Prostate gland (tissue), 2 donors: ENCODE results near the gene VPS13D. TPM values are rescaled to one million over a fixed set of nuclear protein-coding genes. Genes with fewer than 3 reads are reported as not detected.

Experiments
- DNase-seq: peaks from one replicate; pipeline ENCODE4 v3.0.0-alpha.2; 2019; ENCODE audit warnings: low spot score
- H3K27ac ChIP-seq, 2 donors: fragments of 200-600 bp; sonication (generic); 2 replicates each; pipeline ENCODE4 v1.5.1; 2017 to 2019
- H3K27me3 ChIP-seq: fragments of 200-600 bp; sonication (generic); replicated peaks from 2 replicates; pipeline ENCODE4 v1.5.1; 2019; ENCODE audit not compliant: insufficient read depth
- H3K36me3 ChIP-seq, 2 donors: fragments of 200-600 bp; sonication (generic); 1 replicate in 1 of 2; 2 replicates in 1 of 2; pipeline versions ENCODE4 v1.5.1 to v1.8.1; 2017 to 2019
- H3K4me1 ChIP-seq: fragments of 200-600 bp; sonication (generic); replicated peaks from 2 replicates; pipeline ENCODE4 v1.5.1; 2019
- H3K4me3 ChIP-seq, 2 donors: fragments of 200-600 bp; sonication (generic); 2 replicates each; pipeline ENCODE4 v1.5.1; 2017 to 2019
- H3K9me3 ChIP-seq: fragments of 200-600 bp; sonication (generic); 2 replicates; pipeline ENCODE4 v1.5.1; 2017
- POLR2A ChIP-seq: fragments of 450-650 bp; IDR thresholded peaks from one replicate; pipeline ENCODE4 v1.6.1; 2016; ENCODE audit warnings: antibody characterized with exemption, mild to moderate bottlenecking
- POLR2AphosphoS5 ChIP-seq: sonication (generic); formaldehyde crosslinking; IDR thresholded peaks from one replicate; pipeline ENCODE4 v1.6.1; 2017; ENCODE audit warnings: antibody characterized with exemption
- WGBS: methylation state at CpG from one replicate; pipeline ENCODE4 v1.1.5; 2018; 5-methylcytosine and 5-hydroxymethylcytosine counted together
- intact Hi-C: fragments of 100-400 bp; cut with DNase I; formaldehyde crosslinking; loops from one replicate; pipeline ENCODE4 v1.14.2; 2022
- total RNA-seq, 2 donors: library from RNA; depleted of rRNA; stranded (reverse); fragments of >200 nt; gene quantifications; one replicate each; pipeline ENCODE4 v1.1.0, GENCODE V29; 2016
- TF ChIP-seq, protein P1 (sequence below), 4 experiments: fragments of 200-600 bp in 2 of 4; fragments of 450-650 bp in 2 of 4; sonication (generic) in 2 of 4; IDR thresholded peaks; 1 replicate in 3 of 4; 2 replicates in 1 of 4; pipeline ENCODE4 v1.5.1; 2016 to 2019; ENCODE audit warnings: antibody characterized with exemption in 4 of 4, mild to moderate bottlenecking in 2 of 4, moderate library complexity in 2 of 4

Gene VPS13D
- total RNA-seq, 2 donors from 2014 or later, result 60.7 to 80.8 TPM

DNA sequence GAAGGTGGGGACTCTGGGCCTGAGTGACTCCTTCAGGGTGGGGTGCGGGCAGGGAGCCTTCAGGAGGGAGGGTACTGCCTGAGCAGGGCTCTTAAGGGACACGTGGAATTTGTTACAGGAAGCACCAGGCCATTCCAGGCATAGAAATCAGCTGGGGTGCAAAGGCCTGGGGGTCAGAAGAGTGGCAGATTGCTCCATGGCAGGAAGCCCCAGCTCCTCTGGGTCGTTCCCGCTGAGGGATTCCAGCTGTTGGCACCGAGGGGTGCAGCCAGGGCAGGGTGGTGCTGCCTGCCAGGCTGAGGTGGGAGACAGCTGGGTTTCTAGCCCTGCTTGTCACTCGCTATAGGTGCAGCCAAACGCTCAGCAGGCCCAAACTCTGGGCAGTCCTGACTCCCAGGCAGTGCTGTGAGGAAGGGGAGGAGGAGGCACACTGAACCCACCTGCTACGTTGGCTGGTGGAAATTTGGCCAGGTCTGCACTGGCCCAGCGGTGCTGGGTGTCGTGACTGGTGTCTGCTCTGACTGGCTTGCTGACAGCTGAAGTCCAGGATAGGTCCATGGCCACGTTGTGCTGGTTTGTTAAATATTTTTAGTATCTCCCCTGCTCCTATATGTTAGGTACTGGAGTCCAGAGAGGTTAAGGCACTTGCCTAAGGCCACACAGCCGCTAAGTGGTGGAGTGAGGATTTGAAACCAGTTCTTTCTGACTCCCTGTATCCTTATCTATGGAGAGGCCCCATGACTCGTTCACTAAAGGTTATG is 43.7 kb upstream of the VPS13D start:
- DNase-seq, result no peak
- H3K36me3 ChIP-seq, result no peaks in the 10 kb centered on the region

DNA sequence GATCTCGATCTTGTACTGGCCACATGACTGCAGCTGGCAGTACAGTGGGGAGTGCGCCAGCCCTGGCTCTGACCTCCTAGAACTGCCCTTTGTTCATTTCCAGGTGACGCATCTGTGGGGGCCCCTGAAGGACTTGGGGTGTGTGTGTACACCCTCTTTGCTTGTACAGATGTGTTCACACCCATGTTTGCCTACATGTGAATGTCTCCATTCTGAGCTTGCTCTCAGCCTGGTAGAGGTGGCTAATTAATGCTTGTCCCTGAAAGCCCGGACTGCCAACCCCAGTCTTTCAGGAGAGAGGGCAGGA is 43.2 kb upstream of the VPS13D start:
- DNase-seq, result no peak
- H3K4me3 ChIP-seq, result no peak overlapping the region
- TF ChIP-seq POLR2AphosphoS5, result no peak
- TF ChIP-seq, protein P1, sequence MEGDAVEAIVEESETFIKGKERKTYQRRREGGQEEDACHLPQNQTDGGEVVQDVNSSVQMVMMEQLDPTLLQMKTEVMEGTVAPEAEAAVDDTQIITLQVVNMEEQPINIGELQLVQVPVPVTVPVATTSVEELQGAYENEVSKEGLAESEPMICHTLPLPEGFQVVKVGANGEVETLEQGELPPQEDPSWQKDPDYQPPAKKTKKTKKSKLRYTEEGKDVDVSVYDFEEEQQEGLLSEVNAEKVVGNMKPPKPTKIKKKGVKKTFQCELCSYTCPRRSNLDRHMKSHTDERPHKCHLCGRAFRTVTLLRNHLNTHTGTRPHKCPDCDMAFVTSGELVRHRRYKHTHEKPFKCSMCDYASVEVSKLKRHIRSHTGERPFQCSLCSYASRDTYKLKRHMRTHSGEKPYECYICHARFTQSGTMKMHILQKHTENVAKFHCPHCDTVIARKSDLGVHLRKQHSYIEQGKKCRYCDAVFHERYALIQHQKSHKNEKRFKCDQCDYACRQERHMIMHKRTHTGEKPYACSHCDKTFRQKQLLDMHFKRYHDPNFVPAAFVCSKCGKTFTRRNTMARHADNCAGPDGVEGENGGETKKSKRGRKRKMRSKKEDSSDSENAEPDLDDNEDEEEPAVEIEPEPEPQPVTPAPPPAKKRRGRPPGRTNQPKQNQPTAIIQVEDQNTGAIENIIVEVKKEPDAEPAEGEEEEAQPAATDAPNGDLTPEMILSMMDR (IDR thresholded peaks at IDR 0.05), result no peak
- TF ChIP-seq POLR2A, result no peak
- 75% methylated on average over 4 of the region's 4 CpGs for WGBS
- H3K36me3 ChIP-seq, result no peaks in the 10 kb centered on the region
- H3K4me1 ChIP-seq, result no peaks in the 10 kb centered on the region
- no peaks in the 10 kb centered on the region for H3K9me3 ChIP-seq
- H3K27ac ChIP-seq, result no peak overlapping the region
- intact Hi-C loops, result no loop called here
- no peaks in the 10 kb centered on the region for H3K27me3 ChIP-seq

More for the DNA sequence above, 43.7 kb upstream of the VPS13D start:
- H3K27me3 ChIP-seq, result no peaks in the 10 kb centered on the region
- TF ChIP-seq POLR2A (no peak), POLR2AphosphoS5 (no peak)
- TF ChIP-seq, protein P1 (IDR thresholded peaks at IDR 0.05), result no peak
- no peaks in the 10 kb centered on the region for H3K4me1 ChIP-seq
- WGBS, result 61% methylated on average over 12 of the region's 13 CpGs
- intact Hi-C loops, result no loop called here
- H3K4me3 ChIP-seq, result no peak overlapping the region
- H3K27ac ChIP-seq, result peak overlapping the region; percentile 16 to 69
- H3K9me3 ChIP-seq, result no peaks in the 10 kb centered on the region

DNA sequence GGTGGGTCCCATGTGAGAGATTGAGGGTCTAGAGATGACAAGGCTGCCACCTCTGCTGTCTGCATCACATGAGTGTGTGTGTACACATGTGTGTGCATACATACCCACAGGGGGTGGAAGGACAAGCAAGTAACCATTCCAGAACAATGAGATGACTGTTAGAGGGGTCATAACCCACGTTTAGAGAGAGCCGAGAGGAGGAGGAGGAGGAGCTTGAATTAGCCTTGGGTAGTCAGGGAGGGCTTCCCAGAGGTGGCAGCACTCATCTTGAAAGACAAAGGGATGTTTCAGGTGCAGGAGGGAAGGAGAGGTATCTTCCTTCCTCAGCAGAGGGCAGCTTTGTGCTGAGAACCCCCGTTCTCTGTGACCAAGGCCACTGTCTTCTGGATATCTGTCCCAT is 41.7 kb upstream of the VPS13D start:
- H3K4me1 ChIP-seq, result no peaks in the 10 kb centered on the region

DNA sequence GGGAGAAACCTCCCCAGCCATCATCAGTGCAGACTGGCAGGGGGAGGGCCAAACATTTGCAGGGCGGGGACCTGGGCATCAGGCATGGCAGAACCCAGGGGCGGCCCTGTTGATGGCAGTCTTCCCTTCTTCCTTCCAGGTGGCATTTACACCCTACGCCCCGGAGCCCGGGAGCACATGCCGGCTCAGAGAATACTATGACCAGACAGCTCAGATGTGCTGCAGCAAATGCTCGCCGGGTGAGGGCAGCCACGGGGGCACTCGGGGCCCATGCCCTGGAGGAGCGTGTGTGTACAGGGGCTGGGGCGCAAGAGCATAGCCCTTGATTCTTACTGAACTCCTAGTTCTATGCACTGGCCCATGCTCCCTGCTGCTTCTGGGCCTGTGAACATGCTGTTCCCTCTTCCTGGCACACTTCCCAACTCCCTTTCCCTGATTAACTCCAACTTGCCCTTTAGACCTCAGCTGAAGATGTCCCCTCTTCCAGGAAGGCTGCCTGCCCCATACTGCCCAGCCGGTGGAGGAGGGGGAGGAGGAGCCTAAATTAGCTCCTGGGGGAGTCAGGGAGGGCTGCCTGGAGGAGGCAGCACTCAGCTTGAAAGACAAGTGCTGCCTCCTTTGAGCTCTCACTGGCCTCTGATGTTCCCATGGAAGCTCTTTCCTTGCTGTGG is 41.0 kb upstream of the VPS13D start:
- TF ChIP-seq POLR2AphosphoS5, result no peak
- no peak for TF ChIP-seq POLR2A
- TF ChIP-seq, protein P1 (IDR thresholded peaks at IDR 0.05), result no peak
- intact Hi-C loops, result no loop called here
- Histone ChIP-seq H3K4me1 (no peaks in the 10 kb centered on the region), H3K36me3 (no peaks in the 10 kb centered on the region), H3K27me3 (no peaks in the 10 kb centered on the region), H3K27ac (no peak overlapping the region), H3K4me3 (no peak overlapping the region), H3K9me3 (no peaks in the 10 kb centered on the region)
- DNase-seq, result no peak
- WGBS, result 52% methylated on average over 13 of the region's 13 CpGs

More for the DNA sequence above, 41.7 kb upstream of the VPS13D start:
- Histone ChIP-seq H3K27me3 (no peaks in the 10 kb centered on the region), H3K4me3 (no peak overlapping the region), H3K36me3 (no peaks in the 10 kb centered on the region), H3K9me3 (no peaks in the 10 kb centered on the region), H3K27ac (no peak overlapping the region)
- WGBS, result 45% methylated on average over 3 of the region's 3 CpGs
- TF ChIP-seq, protein P1 (IDR thresholded peaks at IDR 0.05), result no peak
- TF ChIP-seq POLR2AphosphoS5, result no peak
- no peak for TF ChIP-seq POLR2A
- intact Hi-C loops, result no loop called here
- DNase-seq, result no peak

DNA sequence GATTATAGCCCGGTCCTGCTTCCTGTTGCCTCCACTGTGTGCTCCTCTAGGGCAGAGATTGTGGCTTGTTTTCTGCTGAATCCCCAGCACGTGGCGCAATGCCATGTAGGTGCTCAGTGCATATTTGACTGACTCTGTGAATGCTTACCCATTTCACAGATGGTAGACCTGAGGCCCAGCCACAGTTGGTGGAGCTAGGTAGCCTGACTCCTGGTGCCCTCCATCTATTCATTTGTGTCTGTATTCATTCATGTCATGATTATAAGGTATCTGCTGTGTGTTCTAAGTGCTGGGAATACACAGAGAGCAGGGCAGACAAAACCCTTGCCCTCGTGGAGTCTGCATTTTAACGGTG is 40.5 kb upstream of the VPS13D start:
- no peak for DNase-seq
- Histone ChIP-seq H3K4me1 (no peaks in the 10 kb centered on the region), H3K27ac (no peak overlapping the region), H3K9me3 (no peaks in the 10 kb centered on the region), H3K36me3 (no peaks in the 10 kb centered on the region), H3K4me3 (no peak overlapping the region), H3K27me3 (no peaks in the 10 kb centered on the region)
- TF ChIP-seq POLR2AphosphoS5 (no peak), POLR2A (no peak)
- TF ChIP-seq, protein P1 (IDR thresholded peaks at IDR 0.05), result no peak
- intact Hi-C loops, result no loop called here
- 66% methylated on average over 5 of the region's 5 CpGs for whole genome bisulfite sequencing
